GM23338 (cell line): ENCODE measurements around the gene SNPH. TPM values are rescaled to one million over a fixed set of nuclear protein-coding genes. Genes with fewer than 3 reads are reported as not detected.

Experiments used
- ATAC-seq: fragments of 200-7000 bp; cut with Tn5 transposase; 3 replicates; pipeline ENCODE4 v1.9.1; 2020
- DNase-seq: peaks from one replicate; pipeline ENCODE4 v3.0.0-alpha.2; 2015; ENCODE audit warnings: low spot score
- H2AFZ ChIP-seq: fragments of 200-600 bp; sonication (generic); 2 replicates; pipeline ENCODE4 v1.8.0; 2016; ENCODE audit warnings: antibody characterized with exemption, mild to moderate bottlenecking, moderate library complexity
- H3F3A ChIP-seq: fragments of 200-600 bp; sonication (generic); replicated peaks from 2 replicates; pipeline ENCODE4 v1.8.0; 2017; ENCODE audit warnings: antibody characterized with exemption, mixed run types, low read depth
- H3K27ac ChIP-seq: fragments of 200-600 bp; sonication (generic); 2 replicates; pipeline ENCODE4 v1.6.1; 2016; ENCODE audit warnings: low read depth
- H3K27me3 ChIP-seq: fragments of 200-600 bp; sonication (generic); 2 replicates; pipeline ENCODE4 v1.8.0; 2016; ENCODE audit warnings: mild to moderate bottlenecking, mixed run types, moderate library complexity; ENCODE audit not compliant: insufficient read depth
- H3K36me3 ChIP-seq: fragments of 200-600 bp; sonication (generic); 2 replicates; pipeline ENCODE4 v1.8.0; 2016; ENCODE audit warnings: mild to moderate bottlenecking; ENCODE audit not compliant: insufficient read depth
- H3K4me1 ChIP-seq: fragments of 200-600 bp; sonication (generic); 2 replicates; pipeline ENCODE4 v1.8.0; 2016; ENCODE audit warnings: mild to moderate bottlenecking, moderate library complexity; ENCODE audit not compliant: insufficient read depth
- H3K4me2 ChIP-seq: fragments of 200-600 bp; sonication (generic); 2 replicates; pipeline ENCODE4 v1.7.1; 2017; ENCODE audit warnings: mixed run types
- H3K4me3 ChIP-seq: fragments of 200-600 bp; sonication (generic); 2 replicates; pipeline ENCODE4 v1.6.1; 2016; ENCODE audit warnings: mixed run types
- H3K79me2 ChIP-seq: fragments of 200-600 bp; sonication (generic); replicated peaks from 2 replicates; pipeline ENCODE4 v1.8.0; 2017; ENCODE audit warnings: mild to moderate bottlenecking; ENCODE audit not compliant: insufficient read depth
- H3K9me2 ChIP-seq: fragments of 200-600 bp; sonication (generic); 2 replicates; pipeline ENCODE4 v1.8.0; 2017; ENCODE audit not compliant: insufficient read depth
- H4K20me1 ChIP-seq: fragments of 200-600 bp; sonication (generic); replicated peaks from 2 replicates; pipeline ENCODE4 v1.8.0; 2017; ENCODE audit warnings: mild to moderate bottlenecking; ENCODE audit not compliant: insufficient read depth
- H3K27ac Mint-ChIP-seq: 2 replicates; pipeline ENCODE4 v1.8.0; 2020; ENCODE audit warnings: inconsistent platforms, mild to moderate bottlenecking, moderate library complexity, mixed read lengths
- H3K27me3 Mint-ChIP-seq: 3 replicates; pipeline ENCODE4 v1.8.0; 2022; ENCODE audit warnings: low read depth, mild to moderate bottlenecking, moderate library complexity, mixed read lengths, inconsistent platforms; ENCODE audit not compliant: insufficient read depth, poor library complexity
- H3K36me3 Mint-ChIP-seq: 3 replicates; pipeline ENCODE4 v1.8.0; 2021; ENCODE audit warnings: low read depth, mild to moderate bottlenecking, inconsistent platforms, moderate library complexity, mixed read lengths
- H3K4me1 Mint-ChIP-seq: 3 replicates; pipeline ENCODE4 v1.8.0; 2020; ENCODE audit warnings: mild to moderate bottlenecking, inconsistent platforms, mixed read lengths
- H3K4me3 Mint-ChIP-seq: 3 replicates; pipeline ENCODE4 v1.8.0; 2021; ENCODE audit warnings: moderate library complexity, mild to moderate bottlenecking, inconsistent platforms, mixed read lengths
- H3K9me3 Mint-ChIP-seq: 3 replicates; pipeline ENCODE4 v1.8.0; 2020; ENCODE audit warnings: moderate library complexity, mild to moderate bottlenecking, inconsistent platforms, mixed read lengths
- EZH2 ChIP-seq: fragments of 200-600 bp; sonication (generic); IDR thresholded peaks from one replicate; pipeline ENCODE4 v1.8.0; 2017; ENCODE audit warnings: antibody characterized with exemption, mild to moderate bottlenecking, low read depth; ENCODE audit not compliant: unreplicated experiment
- JUNB ChIP-seq: IDR thresholded peaks from one replicate; pipeline ENCODE4 v1.6.1; 2016; ENCODE audit warnings: antibody characterized with exemption; ENCODE audit not compliant: unreplicated experiment
- NANOG ChIP-seq: IDR thresholded peaks from 2 replicates; pipeline ENCODE4 v1.6.1; 2016; ENCODE audit warnings: antibody characterized with exemption, borderline replicate concordance
- POLR2AphosphoS5 ChIP-seq: IDR thresholded peaks from 2 replicates; pipeline ENCODE4 v1.6.1; 2016; ENCODE audit warnings: antibody characterized with exemption, low read depth
- STAT1 ChIP-seq: IDR thresholded peaks from one replicate; pipeline ENCODE4 v1.6.1; 2016; ENCODE audit warnings: antibody characterized with exemption; ENCODE audit not compliant: unreplicated experiment
- ZNF114 ChIP-seq: fragments of 250-450 bp; sonication (Bioruptor Pico); IDR thresholded peaks from 2 replicates; pipeline ENCODE4 v1.5.0; 2020; ENCODE audit warnings: mild to moderate bottlenecking, moderate library complexity
- ZNF462 ChIP-seq: fragments of 250-450 bp; sonication (Bioruptor Pico); IDR thresholded peaks from 2 replicates; pipeline ENCODE4 v1.5.0; 2020; ENCODE audit warnings: mild to moderate bottlenecking, moderate library complexity
- polyA plus RNA-seq: library from polyadenylated mRNA; unstranded; fragments of >200 nt; fragmentation: Nextera tagmentation; extraction: Ambion mirVana; gene quantifications from 2 replicates; pipeline ENCODE4 v1.2.1, GENCODE V29; 2016
- total RNA-seq: library from RNA; depleted of rRNA; stranded (reverse); fragments of >200 nt; shearing (Covaris generic); gene quantifications from 2 replicates; pipeline ENCODE4 v1.2.3, GENCODE V29; 2014
- TF ChIP-seq, protein P1 (sequence below): IDR thresholded peaks from one replicate; pipeline ENCODE4 v1.6.1; 2018; ENCODE audit warnings: antibody characterized with exemption; ENCODE audit not compliant: unreplicated experiment
- TF ChIP-seq, protein P2 (sequence below): IDR thresholded peaks from 2 replicates; pipeline ENCODE4 v1.6.1; 2016; ENCODE audit warnings: antibody characterized with exemption

The SNPH gene
- total and polyA plus RNA-seq, 2 experiments from 2014 or later = 1.5 to 5.8 TPM

DNA sequence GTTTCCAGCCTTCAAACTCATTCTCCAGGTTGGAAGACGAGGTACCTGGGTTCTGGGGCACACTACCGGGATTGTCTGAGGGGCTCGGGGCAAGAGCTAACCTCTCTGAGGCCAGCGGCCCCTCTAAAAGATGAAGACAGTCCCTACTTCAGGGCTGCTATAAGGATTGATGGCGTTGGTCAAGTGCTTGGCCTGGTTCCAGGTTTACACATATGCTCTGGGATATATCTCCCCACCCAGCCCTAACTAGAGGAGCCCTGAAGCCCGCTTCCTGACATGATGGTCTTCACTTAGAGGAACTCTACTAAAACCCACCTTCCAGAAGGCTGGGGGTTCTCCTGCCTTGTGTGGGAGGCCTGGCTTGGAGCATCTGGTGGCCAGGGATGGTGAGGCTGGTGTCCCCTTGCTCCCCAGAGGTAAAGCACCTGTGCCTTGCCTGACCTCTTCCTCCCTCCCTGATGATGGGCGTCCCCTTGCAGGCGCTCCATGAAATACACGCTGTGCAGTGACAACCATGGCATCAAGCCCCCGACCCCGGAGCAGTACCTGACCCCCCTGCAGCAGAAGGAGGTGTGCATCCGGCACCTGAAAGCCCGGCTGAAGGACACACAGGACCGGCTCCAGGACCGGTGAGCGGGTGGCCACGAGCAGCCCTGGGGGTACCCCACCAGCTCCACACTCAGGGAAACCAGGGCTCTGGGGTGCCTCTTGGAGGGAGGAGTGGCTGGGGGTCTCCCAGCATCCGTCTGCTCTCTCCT, 34.2 kb downstream of the SNPH start:
- ATAC-seq (no peak), DNase-seq (no peak)
- no peaks in the 10 kb centered on the region for H3K9me2 ChIP-seq
- no peak overlapping the region for H3K27ac ChIP-seq
- no peaks in the 10 kb centered on the region for H4K20me1 ChIP-seq
- no peak overlapping the region for H3K4me3 ChIP-seq
- H2AFZ ChIP-seq = no peak overlapping the region
- H3K27me3 ChIP-seq = no peaks in the 10 kb centered on the region
- Mint-ChIP-seq H3K4me3 (no peak overlapping the region), H3K27ac (no peak overlapping the region), H3K4me1 (peaks cover 8% of the 10 kb centered on the region), H3K36me3 (no peaks in the 10 kb centered on the region; the same call in 1 of the 3 replicates), H3K27me3 (peaks cover 6% of the 10 kb centered on the region), H3K9me3 (no peaks in the 10 kb centered on the region)
- no peak for TF ChIP-seq EZH2
- no peaks in the 10 kb centered on the region for H3K4me1 ChIP-seq
- no peaks in the 10 kb centered on the region for H3K79me2 ChIP-seq
- no peaks in the 10 kb centered on the region for H3F3A ChIP-seq
- no peaks in the 10 kb centered on the region for H3K36me3 ChIP-seq
- no peak overlapping the region for H3K4me2 ChIP-seq

DNA sequence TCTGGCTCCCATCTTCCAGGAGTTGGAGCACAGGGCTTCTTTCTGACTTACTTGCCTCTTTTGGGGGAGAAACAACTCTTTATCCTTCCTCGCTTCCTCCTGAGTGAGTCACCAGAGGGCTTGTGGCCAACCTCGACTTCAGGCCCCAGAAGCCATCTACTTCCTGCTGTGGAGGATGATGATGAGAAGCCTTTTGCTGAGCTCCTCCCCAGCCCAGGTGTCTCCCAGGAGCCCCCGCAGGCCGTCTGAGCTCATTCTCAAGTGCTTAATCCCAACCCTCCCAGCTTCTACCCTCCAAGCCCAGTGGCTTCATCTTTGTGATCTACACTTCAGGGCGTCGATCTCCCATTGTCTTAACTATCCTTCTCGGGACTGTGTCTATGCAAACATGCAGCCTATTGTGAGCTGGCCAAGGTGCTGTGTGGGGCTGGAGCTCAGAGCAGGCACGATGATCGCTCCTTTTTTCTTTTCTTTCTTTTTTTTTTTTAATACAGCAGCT, 35.0 kb downstream of the SNPH start:
- Histone ChIP-seq H4K20me1 (no peaks in the 10 kb centered on the region), H3K79me2 (no peaks in the 10 kb centered on the region), H2AFZ (no peak overlapping the region), H3K4me1 (no peaks in the 10 kb centered on the region), H3K4me2 (no peak overlapping the region), H3K4me3 (no peak overlapping the region), H3K9me2 (no peaks in the 10 kb centered on the region), H3K27ac (no peak overlapping the region), H3F3A (no peaks in the 10 kb centered on the region), H3K27me3 (no peaks in the 10 kb centered on the region), H3K36me3 (no peaks in the 10 kb centered on the region)
- peaks cover 7% of the 10 kb centered on the region for H3K27me3 Mint-ChIP-seq
- H3K36me3 Mint-ChIP-seq = peaks cover 3% of the 10 kb centered on the region; the same call in 2 of the 3 replicates
- TF ChIP-seq STAT1 (no peak), POLR2AphosphoS5 (no peak), JUNB (no peak), ZNF462 (CRISPR knock-in tag) (peak; percentile 63; the same call in 1 of the 2 replicates), NANOG (no peak), ZNF114 (CRISPR knock-in tag) (no peak)
- TF ChIP-seq, protein P1, sequence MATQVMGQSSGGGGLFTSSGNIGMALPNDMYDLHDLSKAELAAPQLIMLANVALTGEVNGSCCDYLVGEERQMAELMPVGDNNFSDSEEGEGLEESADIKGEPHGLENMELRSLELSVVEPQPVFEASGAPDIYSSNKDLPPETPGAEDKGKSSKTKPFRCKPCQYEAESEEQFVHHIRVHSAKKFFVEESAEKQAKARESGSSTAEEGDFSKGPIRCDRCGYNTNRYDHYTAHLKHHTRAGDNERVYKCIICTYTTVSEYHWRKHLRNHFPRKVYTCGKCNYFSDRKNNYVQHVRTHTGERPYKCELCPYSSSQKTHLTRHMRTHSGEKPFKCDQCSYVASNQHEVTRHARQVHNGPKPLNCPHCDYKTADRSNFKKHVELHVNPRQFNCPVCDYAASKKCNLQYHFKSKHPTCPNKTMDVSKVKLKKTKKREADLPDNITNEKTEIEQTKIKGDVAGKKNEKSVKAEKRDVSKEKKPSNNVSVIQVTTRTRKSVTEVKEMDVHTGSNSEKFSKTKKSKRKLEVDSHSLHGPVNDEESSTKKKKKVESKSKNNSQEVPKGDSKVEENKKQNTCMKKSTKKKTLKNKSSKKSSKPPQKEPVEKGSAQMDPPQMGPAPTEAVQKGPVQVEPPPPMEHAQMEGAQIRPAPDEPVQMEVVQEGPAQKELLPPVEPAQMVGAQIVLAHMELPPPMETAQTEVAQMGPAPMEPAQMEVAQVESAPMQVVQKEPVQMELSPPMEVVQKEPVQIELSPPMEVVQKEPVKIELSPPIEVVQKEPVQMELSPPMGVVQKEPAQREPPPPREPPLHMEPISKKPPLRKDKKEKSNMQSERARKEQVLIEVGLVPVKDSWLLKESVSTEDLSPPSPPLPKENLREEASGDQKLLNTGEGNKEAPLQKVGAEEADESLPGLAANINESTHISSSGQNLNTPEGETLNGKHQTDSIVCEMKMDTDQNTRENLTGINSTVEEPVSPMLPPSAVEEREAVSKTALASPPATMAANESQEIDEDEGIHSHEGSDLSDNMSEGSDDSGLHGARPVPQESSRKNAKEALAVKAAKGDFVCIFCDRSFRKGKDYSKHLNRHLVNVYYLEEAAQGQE = peak; percentile 9
- TF ChIP-seq, protein P2, sequence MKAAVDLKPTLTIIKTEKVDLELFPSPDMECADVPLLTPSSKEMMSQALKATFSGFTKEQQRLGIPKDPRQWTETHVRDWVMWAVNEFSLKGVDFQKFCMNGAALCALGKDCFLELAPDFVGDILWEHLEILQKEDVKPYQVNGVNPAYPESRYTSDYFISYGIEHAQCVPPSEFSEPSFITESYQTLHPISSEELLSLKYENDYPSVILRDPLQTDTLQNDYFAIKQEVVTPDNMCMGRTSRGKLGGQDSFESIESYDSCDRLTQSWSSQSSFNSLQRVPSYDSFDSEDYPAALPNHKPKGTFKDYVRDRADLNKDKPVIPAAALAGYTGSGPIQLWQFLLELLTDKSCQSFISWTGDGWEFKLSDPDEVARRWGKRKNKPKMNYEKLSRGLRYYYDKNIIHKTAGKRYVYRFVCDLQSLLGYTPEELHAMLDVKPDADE = no peak
- DNase-seq = peak; percentile 33
- peaks cover 8% of the 10 kb centered on the region for H3K4me1 Mint-ChIP-seq
- peak; percentile 80 for ATAC-seq
- no peaks in the 10 kb centered on the region for H3K9me3 Mint-ChIP-seq
- H3K27ac Mint-ChIP-seq = peak overlapping the region; percentile 79
- peak overlapping the region; percentile 12; the same call in 1 of the 3 replicates for H3K4me3 Mint-ChIP-seq
